B cell (primary cell): ENCODE results near the gene EFEMP1. TPM values are rescaled to one million over a fixed set of nuclear protein-coding genes. Genes with fewer than 3 reads are reported as not detected.

ENCODE experiments used
- ATAC-seq: fragments of 200-7000 bp; cut with Tn5 transposase; one replicate; pipeline ENCODE4 v1.10.0; 2021; ENCODE audit warnings: low read depth, mild to moderate bottlenecking, moderate number of reproducible peaks, moderate library complexity
- CTCF ChIA-PET: fragments of 350-600 bp; sonication (Branson Sonifier 250); formaldehyde crosslinking; loops from one replicate; lab custom pipeline; 2021; ENCODE audit warnings: antibody characterized with exemption, inconsistent platforms; lab: Charles Lee
- POLR2A ChIA-PET: fragments of 350-600 bp; sonication (Branson Sonifier 250); formaldehyde crosslinking; loops from one replicate; lab custom pipeline; 2021; ENCODE audit warnings: antibody characterized with exemption; lab: Charles Lee
- DNase-seq: peaks from one replicate; pipeline ENCODE4 v3.0.0; 2013
- H2AFZ ChIP-seq: 2 replicates; pipeline ENCODE4 v1.6.1; 2012; ENCODE audit warnings: mild to moderate bottlenecking, low read depth, low read length; ENCODE audit not compliant: insufficient read depth, poor library complexity, severe bottlenecking
- H3K27ac ChIP-seq, 2 donors: 1 replicate in 1 of 2; 2 replicates in 1 of 2; pipeline ENCODE4 v1.5.1; 2012 to 2013; ENCODE audit warnings: low read length in 2 of 2, mild to moderate bottlenecking in 2 of 2, moderate library complexity in 1 of 2
- H3K27me3 ChIP-seq, 4 experiments: fragments of 200-600 bp in 1 of 4; sonication (generic) in 1 of 4; replicated peaks in 1 of 4; 1 replicate in 2 of 4; 2 replicates in 2 of 4; pipeline versions ENCODE4 v1.6.1 to v1.7.0; 2013 to 2016; ENCODE audit warnings: low read length in 3 of 4, mild to moderate bottlenecking in 2 of 4, mixed read lengths in 1 of 4, moderate library complexity in 1 of 4; ENCODE audit not compliant: insufficient read depth in 4 of 4, control insufficient read depth in 3 of 4; ENCODE audit errors: control extremely low read depth in 1 of 4
- H3K36me3 ChIP-seq, 2 experiments: replicated peaks in 1 of 2; 1 replicate in 1 of 2; 2 replicates in 1 of 2; pipeline versions ENCODE4 v1.6.1 to v1.7.1; 2013; ENCODE audit warnings: low read length in 1 of 2; ENCODE audit not compliant: insufficient read depth in 2 of 2, control insufficient read depth in 1 of 2; ENCODE audit errors: control extremely low read depth in 1 of 2, extremely low read depth in 1 of 2
- H3K4me1 ChIP-seq, 2 donors: fragments of 200-600 bp in 1 of 2; sonication (generic) in 1 of 2; 1 replicate in 1 of 2; 2 replicates in 1 of 2; pipeline versions ENCODE4 v1.5.1 to v1.6.1; 2013 to 2017; ENCODE audit warnings: low read length in 2 of 2; ENCODE audit not compliant: control insufficient read depth in 2 of 2, insufficient read depth in 2 of 2
- H3K4me2 ChIP-seq: replicated peaks from 2 replicates; pipeline ENCODE3; 2012; ENCODE audit warnings: mild to moderate bottlenecking, low read depth, low read length; ENCODE audit not compliant: poor library complexity, severe bottlenecking
- H3K4me3 ChIP-seq, 5 experiments: fragments of 200-600 bp in 1 of 5; sonication (generic) in 1 of 5; 1 replicate in 3 of 5; 2 replicates in 2 of 5; pipeline versions ENCODE4 v1.5.1 to v1.7.0; 2011 to 2016; ENCODE audit warnings: low read length in 4 of 5, mild to moderate bottlenecking in 4 of 5, low read depth in 2 of 5, control low read depth in 1 of 5, moderate library complexity in 1 of 5; ENCODE audit not compliant: insufficient read depth in 1 of 5; ENCODE audit errors: control extremely low read depth in 1 of 5, extremely low read depth in 1 of 5
- H3K79me2 ChIP-seq: fragments of 200-600 bp; sonication (generic); one replicate; pipeline ENCODE4 v1.6.0; 2016; ENCODE audit warnings: low read length; ENCODE audit not compliant: control insufficient read depth, insufficient read depth
- H3K9ac ChIP-seq: fragments of 200-600 bp; sonication (generic); 2 replicates; pipeline ENCODE4 v1.6.1; 2017; ENCODE audit warnings: mild to moderate bottlenecking, low read length, moderate library complexity
- H3K9me3 ChIP-seq, 3 donors: one replicate each; pipeline versions ENCODE4 v1.6.1 to v1.7.1; 2013; ENCODE audit warnings: low read length in 2 of 3; ENCODE audit not compliant: control insufficient read depth in 2 of 3, insufficient read depth in 1 of 3; ENCODE audit errors: control extremely low read depth in 1 of 3
- H4K20me1 ChIP-seq: 2 replicates; pipeline ENCODE4 v1.6.0; 2012; ENCODE audit warnings: mild to moderate bottlenecking, low read length; ENCODE audit not compliant: insufficient read depth, control insufficient read depth, poor library complexity, severe bottlenecking
- H3K27ac Mint-ChIP-seq: one replicate; pipeline ENCODE4 v1.8.0; 2021; ENCODE audit warnings: mixed read lengths
- H3K27me3 Mint-ChIP-seq: one replicate; pipeline ENCODE4 v1.8.0; 2021; ENCODE audit warnings: mixed read lengths
- H3K4me1 Mint-ChIP-seq: one replicate; pipeline ENCODE4 v1.8.0; 2021; ENCODE audit warnings: mixed read lengths
- H3K4me3 Mint-ChIP-seq: one replicate; pipeline ENCODE4 v1.8.0; 2021; ENCODE audit warnings: mixed read lengths
- H3K9me3 Mint-ChIP-seq: one replicate; pipeline ENCODE4 v1.8.0; 2022; ENCODE audit warnings: mixed read lengths; ENCODE audit not compliant: insufficient read depth
- CTCF ChIP-seq: fragments of 200-600 bp; IDR thresholded peaks from one replicate; pipeline ENCODE4 v1.8.0; 2022; ENCODE audit warnings: antibody characterized with exemption, mild to moderate bottlenecking
- EZH2 ChIP-seq: IDR thresholded peaks from 2 replicates; pipeline ENCODE4 v1.6.1; 2012; ENCODE audit warnings: borderline replicate concordance, low read depth, mild to moderate bottlenecking, moderate library complexity, low read length; ENCODE audit not compliant: insufficient read depth, poor library complexity, severe bottlenecking
- WGBS: methylation state at CpG from one replicate; pipeline ENCODE4 v1.1.5; 2013; ENCODE audit warnings: missing lambda C conversion rate; ENCODE audit not compliant: insufficient coverage; 5-methylcytosine and 5-hydroxymethylcytosine counted together
- intact Hi-C: fragments of 100-400 bp; cut with micrococcal nuclease; formaldehyde crosslinking; loops from one replicate; pipeline ENCODE4 v1.10.0; 2022
- polyA plus RNA-seq: library from polyadenylated mRNA; depleted of rRNA; stranded (reverse); fragments of >200 nt; gene quantifications from 2 replicates; pipeline ENCODE4 v1.2.3, GENCODE V29; 2012
- total RNA-seq, 2 donors: library from RNA; stranded (reverse); fragments of 120-200 nt in 1 of 2; gene quantifications; 1 replicate in 1 of 2; 2 replicates in 1 of 2; pipeline versions ENCODE4 v1.2.3 to v1.2.4, GENCODE V29; 2013 to 2022

The EFEMP1 gene
- total and polyA plus RNA-seq, 2 donors (not counting 1 experiment from before 2014, with no cell fraction given) = not detected

DNA sequence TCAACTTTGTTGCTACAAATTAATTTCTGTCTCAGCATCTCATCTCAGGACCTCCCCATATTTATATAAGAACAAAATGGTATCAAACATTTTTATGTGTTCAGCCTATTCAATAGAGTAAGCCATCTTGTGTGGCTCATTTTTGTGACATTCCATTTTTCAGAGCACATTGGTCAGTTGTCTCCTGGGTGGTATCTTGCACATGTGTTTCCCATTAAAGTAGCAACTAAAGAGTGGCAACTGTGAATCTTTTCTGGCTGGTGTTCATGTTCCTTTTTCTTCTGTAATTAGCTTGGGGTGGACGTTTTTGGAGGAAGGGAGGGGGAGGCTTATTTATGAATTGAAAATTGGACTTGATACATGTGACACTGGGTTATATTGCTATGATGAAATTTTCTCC lies 45.4 kb upstream of the EFEMP1 start:
- H4K20me1 ChIP-seq = no peaks in the 10 kb centered on the region
- no peak overlapping the region for H3K27ac Mint-ChIP-seq
- peaks cover 0 to 3% (median 0%) of the 10 kb centered on the region in 3 donors for H3K9me3 ChIP-seq
- no peak overlapping the region for H3K27ac ChIP-seq
- no CpG with 5 or more reads among the region's 1 CpG for WGBS
- no peak overlapping the region for H3K4me3 ChIP-seq
- H2AFZ ChIP-seq = no peak overlapping the region
- H3K4me1 ChIP-seq = no peaks in the 10 kb centered on the region
- no peaks in the 10 kb centered on the region for H3K36me3 ChIP-seq
- no peak overlapping the region for H3K9ac ChIP-seq
- H3K4me3 Mint-ChIP-seq = no peak overlapping the region
- CTCF ChIA-PET = no interaction called here
- TF ChIP-seq CTCF = no peak
- no peak for TF ChIP-seq EZH2
- ATAC-seq (no peak), DNase-seq (no peak)
- H3K79me2 ChIP-seq = no peaks in the 10 kb centered on the region
- peaks cover 0 to 12% (median 1%) of the 10 kb centered on the region in 4 experiments for H3K27me3 ChIP-seq
- H3K4me1 Mint-ChIP-seq = no peaks in the 10 kb centered on the region
- no peak overlapping the region for H3K4me2 ChIP-seq
- H3K9me3 Mint-ChIP-seq = no peaks in the 10 kb centered on the region
- peaks cover 25% of the 10 kb centered on the region for H3K27me3 Mint-ChIP-seq
- POLR2A ChIA-PET = no interaction called here
- intact Hi-C loops = no loop called here

GRCh38 chr2:55966401-55967118 lies 43.0 kb upstream of the EFEMP1 start:
- Histone ChIP-seq H3K27ac (no peak overlapping the region), H3K9ac (no peak overlapping the region), H3K79me2 (no peaks in the 10 kb centered on the region), H3K9me3 (peaks cover 0 to 3% (median 0%) of the 10 kb centered on the region in 3 donors), H3K4me1 (no peaks in the 10 kb centered on the region), H3K4me3 (no peak overlapping the region), H3K27me3 (peaks cover 0 to 12% (median 1%) of the 10 kb centered on the region in 4 experiments), H3K4me2 (no peak overlapping the region), H4K20me1 (no peaks in the 10 kb centered on the region), H2AFZ (no peak overlapping the region), H3K36me3 (no peaks in the 10 kb centered on the region)
- Mint-ChIP-seq H3K27me3 (peaks cover 34% of the 10 kb centered on the region), H3K27ac (no peak overlapping the region), H3K9me3 (no peaks in the 10 kb centered on the region), H3K4me3 (no peak overlapping the region), H3K4me1 (no peaks in the 10 kb centered on the region)
- intact Hi-C loops = no loop called here
- DNase-seq = no peak
- no peak for TF ChIP-seq EZH2
- TF ChIP-seq CTCF = no peak
- no peak for ATAC-seq
- POLR2A ChIA-PET = no interaction called here
- 80% methylated on average over 3 of the region's 6 CpGs for WGBS
- CTCF ChIA-PET = no interaction called here
